GM12801 (cell line): Measurements from ENCODE around the gene CASP7.

Source experiments
- CTCF ChIP-seq: IDR thresholded peaks from one replicate; pipeline ENCODE4 v1.5.1; 2011; ENCODE audit warnings: control low read depth; ENCODE audit not compliant: insufficient read length; ENCODE audit errors: extremely low read depth

Gene CASP7

DNA sequence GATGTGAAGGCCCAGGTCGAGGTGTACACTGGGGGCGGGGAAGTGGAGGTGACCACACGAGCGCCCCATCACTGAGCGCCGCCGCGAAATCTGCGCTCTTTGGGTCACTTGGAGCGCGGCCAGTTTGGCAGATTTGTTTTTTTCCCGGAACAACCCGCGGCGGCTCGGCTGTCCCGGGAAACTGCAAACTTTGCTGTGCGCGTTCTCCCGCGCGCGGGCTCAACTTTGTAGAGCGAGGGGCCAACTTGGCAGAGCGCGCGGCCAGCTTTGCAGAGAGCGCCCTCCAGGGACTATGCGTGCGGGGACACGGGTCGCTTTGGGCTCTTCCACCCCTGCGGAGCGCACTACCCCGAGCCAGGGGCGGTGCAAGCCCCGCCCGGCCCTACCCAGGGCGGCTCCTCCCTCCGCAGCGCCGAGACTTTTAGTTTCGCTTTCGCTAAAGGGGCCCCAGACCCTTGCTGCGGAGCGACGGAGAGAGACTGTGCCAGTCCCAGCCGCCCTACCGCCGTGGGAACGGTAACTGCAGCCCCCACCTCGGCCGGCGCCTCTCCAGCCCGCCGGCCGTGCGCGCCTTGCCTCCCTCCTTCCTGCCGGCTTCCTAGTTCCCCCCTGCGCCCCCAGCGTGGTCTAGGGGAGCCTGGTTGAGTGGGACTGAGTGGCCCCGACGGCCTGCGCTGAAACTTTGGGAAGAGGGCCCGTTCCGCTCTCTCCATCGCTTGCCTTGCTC, at the start of gene CASP7:
CASP7 (plus strand) TSS at position 450 of the 727 bp plus-strand sequence. CDS start 17,582 bp downstream, outside the sequence.
- no peak for TF ChIP-seq CTCF

DNA sequence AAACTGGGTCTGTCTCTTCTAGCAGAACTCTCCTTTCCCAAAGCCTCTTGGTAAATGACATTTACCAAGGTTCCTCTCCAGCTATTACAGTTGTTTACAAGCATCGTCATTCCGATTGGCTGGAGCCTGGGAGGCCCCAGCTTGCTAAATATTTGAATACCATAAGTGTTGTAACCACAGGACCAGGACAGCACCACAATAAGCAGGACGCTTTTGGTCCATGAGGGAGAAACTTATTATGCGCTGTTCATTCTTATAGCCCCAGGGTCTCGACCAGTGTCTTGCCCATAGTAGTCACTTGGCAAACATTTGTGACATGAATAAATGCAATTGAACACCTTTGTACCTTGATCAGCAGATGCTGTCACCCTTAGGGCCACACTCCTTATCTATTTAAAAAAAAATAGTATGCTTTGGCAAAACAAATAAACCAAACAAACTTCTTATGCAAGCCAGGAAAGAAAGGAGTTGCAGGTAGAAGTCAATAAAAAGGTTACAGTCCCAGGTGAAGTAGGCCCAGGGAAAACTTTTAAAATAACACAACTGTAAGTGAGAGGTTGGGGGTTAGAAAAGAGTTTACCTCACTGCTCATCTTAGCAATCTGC, 48.7 kb upstream of the CASP7 start:
- no peak for TF ChIP-seq CTCF

DNA sequence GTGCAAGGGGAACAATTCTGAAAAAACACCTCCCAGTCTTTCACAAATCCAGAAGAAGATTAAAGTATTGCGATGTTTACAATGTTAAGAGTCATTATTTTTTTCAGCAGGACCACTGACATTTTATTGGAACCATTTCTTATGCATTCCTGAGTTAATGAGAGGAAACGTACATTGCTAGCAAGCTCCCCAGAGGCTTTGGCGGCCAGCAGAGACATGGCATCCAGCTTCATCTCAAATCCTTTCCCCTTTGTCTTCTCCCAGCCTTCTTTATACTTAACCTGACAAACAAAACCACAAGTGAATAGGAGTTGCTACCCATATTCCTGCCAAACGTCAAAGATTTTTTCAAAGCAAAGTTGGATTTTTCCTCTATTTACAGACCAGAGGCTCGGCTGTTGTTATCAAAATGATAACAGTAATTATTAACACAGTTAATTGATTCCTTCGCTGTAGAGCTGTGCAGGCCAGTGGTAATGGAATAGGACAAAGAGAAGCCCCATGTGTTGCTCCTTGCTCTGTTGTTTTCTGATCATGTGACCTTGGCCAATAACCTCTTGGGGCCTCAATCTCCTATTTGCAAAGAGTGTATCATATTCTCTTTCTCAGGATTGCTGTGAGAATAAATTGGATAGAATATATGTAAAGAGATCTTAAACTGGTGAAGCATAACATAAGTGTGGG, 47.9 kb upstream of the CASP7 start:
- no peak for TF ChIP-seq CTCF

- TF ChIP-seq CTCF, result no peak
Observed at GRCh38 chr10:113639966-113640365, 39.7 kb upstream of the CASP7 start.

GRCh38 chr10:113641702-113642101, 38.0 kb upstream of the CASP7 start:
- no peak for TF ChIP-seq CTCF

DNA sequence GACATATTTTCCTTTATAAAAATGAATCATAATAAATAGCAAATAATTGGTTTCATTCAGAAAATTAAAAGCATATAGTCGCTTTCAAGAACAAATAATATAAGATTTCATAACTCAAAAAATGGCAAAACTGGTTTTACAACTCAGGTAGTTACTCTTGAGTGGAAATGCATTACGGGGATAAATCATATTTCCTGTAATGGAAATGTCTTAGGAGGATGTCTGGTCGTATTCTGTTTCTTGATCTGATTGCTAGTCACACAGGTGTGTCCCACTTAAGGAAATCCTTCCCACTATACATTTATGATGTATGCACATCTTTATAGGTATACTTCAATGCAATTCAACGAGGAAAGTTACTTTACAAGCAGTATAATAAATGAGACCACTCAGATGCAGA, 36.5 kb upstream of the CASP7 start:
- TF ChIP-seq CTCF, result no peak
